ENCODE results near the gene EXOC3.

EXOC3 gene

GRCh38 chr5:440401-441201, 2.4 kb upstream of the EXOC3 start:
- DNase-seq = no peak

DNA sequence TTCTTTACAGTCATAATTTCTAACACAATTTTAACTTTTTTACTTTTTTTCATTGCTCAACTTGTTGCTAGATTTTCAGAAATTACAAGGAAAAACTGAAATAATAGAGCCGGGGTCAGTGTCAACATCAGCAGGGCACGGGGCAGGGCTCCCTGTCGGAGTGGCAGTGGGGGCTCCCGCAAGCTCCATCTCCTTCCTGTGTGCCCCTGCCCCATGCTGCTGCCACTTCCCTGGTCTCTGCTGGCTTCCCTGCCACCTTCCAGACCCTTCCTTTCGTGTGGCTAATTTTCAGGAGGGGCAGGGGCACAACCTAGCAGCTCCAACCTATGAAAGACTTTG, 1.0 kb upstream of the EXOC3 start:
- no peak for DNase-seq

GRCh38 chr5:443239-444151, 519 bp downstream of the EXOC3 start:
- DNase-seq = no peak

DNA sequence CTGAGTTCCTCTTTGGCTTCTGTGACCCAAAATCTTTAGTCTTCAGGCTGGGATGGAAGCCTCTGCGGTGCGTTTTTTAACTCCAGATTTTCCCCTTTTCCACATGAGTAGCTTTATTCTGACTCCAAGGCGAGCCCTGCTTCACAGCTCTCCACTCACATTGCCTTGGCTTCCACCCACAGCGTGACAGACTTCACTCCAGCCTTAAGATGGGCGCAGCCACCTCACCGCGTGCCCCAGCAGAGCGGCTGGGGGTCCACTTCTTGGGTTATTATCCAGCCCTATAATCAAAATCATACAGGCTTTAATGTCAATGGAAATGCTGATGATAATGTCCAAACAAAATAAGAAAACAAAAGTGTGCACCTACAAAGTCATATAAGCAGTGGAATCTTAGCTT, 1.2 kb downstream of the EXOC3 start:
- DNase-seq = no peak

DNA sequence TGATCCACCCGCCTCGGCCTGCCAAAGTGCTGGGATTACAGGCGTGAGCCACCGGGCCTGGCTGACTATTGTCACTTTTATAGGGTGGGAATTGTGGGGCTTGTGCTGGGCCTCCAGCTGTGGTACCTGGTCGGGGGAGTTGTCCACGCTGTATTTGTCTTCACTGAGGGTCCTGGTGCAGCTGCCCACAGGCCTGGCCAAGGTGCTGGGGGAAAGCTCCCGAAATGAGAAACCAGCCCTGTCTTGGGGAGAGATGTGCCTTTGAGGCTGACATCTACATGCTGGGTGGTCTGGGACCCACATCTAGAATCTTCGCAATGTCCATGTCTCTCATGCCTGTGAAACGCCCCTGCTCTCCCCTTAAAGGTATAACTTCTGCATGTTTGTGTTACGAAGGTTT, 2.6 kb downstream of the EXOC3 start:
- DNase-seq = no peak

DNA sequence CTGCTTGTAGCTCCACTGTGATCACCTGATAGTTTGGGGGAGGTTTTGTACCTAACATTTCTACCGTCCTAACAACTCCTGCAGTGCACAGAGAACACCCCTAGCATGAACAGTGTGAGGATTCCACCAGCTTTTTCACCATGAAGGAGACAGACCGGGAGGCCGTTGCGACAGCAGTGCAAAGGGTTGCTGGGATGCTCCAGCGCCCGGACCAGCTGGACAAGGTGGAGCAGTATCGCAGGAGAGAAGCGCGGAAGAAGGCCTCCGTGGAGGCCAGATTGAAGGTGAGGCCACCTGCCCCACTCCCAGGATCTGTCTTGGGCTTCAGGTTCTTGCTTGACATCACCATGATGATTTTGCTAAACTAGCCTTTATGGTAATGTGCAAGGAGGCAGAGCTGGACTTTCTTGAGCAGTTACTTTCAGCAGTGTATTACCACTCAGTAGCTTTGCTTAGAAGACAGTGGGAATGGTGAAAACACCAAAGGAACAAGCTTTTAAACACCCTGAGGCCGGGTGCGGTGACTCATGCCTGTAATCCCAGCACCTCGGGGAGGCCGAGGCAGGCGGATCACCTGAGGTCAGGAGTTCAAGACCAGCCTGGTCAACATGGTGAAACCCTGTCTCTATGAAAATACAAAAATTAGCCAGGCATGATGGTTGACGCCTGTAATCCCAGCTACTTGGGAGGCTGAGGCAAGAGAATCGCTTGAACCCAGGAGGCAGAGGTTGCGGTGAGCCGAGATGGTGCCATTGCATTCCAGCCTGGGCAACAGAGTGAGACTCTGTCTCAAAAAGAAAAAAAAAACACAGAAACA, 3.3 kb downstream of the EXOC3 start:
- DNase-seq = no peak

GRCh38 chr5:446883-447263, 3.9 kb downstream of the EXOC3 start:
- DNase-seq = peak; percentile 30

- DNase-seq = no peak
These were observed 4.5 kb downstream of the EXOC3 start for GRCh38 chr5:447501-447900.

- DNase-seq = no peak
These were observed 5.2 kb downstream of the EXOC3 start for GRCh38 chr5:448061-448765.

DNA sequence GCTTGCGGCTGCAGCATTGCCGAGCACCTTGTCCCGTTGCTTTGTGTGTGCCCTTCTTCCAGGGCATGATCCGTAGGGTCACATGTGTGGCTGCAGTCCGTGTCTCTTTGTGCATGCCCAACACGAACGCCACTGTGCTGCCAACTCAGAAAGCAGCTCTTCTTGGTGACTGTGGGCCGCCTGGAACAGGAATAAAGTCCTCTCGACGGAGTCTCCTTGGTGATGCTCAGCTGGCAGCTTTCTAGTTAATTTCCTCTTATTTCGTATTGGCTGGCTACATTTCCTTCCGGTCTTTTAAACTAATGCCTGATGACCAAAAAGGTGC, 5.8 kb downstream of the EXOC3 start:
- DNase-seq = no peak

DNA sequence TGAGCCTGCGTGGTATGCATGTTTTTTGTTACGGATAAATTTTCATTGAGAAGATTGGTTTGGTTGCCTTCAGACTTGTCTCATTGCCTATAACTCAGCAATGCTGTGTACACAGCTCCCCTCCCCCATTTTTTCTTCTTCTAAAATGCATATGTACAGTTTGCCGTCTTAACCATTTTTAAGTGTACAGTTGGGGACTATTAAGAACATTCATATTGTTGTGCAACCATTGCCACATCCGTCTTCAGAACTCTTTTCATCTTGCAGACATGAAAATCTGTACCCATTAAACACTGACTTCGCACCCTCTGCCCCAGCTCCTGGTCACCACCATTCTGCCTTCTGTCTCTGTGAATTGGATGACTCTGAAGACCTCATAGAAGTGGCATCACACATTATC, 6.2 kb downstream of the EXOC3 start:
- DNase-seq = no peak

DNA sequence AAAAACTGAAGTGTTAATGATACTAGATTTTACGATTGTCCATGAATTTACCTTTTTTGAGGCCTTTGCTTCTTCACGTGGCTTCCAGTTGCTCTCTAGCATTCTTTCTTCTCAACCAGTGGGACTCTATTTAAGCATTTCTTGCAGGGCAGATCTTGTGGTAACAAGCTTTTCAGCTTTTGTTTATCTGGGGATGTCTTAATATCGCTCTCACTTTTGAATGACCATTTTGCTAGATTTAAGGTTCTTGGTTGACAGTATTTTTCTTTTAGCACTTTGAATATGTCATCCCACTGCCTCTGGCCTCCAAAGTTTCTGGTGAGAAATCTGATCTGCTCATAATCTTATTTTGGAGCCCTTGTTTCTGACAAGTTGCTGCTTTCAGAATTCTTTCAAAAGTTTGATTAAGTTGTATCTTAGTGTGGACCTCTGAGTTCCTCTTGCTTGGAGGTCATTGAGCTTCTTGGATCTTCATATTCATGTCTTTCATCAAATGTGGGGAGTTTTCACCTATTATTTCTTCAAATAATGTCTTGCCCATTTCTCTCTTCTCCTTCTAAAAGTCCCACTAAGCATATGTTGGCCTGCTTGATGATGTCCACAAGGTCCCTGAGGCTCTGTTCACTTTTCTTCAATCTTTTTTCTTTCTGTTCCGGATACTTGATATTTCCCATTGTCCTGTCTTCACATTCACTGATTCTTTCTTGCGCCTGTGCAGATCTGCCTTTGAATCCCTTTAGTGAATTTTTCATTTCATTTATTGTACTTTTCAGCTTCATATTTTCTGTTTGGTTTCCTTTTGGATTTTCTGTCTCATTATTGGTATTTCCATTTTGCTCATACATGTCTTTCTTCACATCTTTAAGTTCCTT, 8.8 kb downstream of the EXOC3 start:
- DNase-seq = no peak

GRCh38 chr5:452978-453710, 10.2 kb downstream of the EXOC3 start:
- no peak for DNase-seq

GRCh38 chr5:453725-454481, 10.9 kb downstream of the EXOC3 start:
- no peak for DNase-seq

DNA sequence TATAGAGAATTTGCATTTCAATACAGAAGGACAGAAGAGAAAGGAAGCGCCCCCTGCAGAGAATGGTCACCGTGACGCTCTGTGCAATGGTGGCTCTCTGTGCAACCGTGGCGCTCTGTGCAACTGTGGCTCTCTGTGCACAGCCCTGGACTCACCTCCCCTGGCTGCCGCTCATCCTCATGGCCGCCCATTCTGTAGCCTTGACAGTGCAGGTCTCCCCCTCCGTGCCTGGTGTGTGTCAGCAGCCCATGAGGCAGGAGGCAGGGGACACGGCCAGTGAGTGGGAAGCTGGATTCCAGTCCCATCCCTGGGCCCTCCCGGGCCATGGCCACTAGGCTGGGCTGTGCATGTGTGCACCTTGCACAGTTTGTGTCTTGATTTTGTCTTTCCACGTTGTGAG, 12.0 kb downstream of the EXOC3 start:
- no peak for DNase-seq

DNA sequence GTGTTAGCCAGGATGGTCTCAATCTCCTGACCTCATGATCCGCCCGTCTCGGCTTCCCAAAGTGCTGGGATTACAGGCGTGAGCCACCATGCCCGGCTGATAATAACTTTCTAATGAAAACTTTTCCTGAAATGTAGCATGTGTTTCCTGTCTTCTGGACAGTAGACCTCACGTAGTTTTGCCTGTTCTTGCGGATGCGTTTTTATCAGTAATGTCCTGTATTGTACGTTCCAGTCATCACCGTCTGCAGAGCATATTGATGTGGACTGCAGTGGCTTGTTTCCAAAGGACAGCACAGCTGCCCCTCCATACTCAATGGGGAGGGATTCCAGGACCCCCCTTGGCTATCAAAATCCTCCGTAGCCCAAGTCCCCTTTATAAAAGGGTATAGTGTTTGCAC, 12.8 kb downstream of the EXOC3 start:
- no peak for DNase-seq

DNA sequence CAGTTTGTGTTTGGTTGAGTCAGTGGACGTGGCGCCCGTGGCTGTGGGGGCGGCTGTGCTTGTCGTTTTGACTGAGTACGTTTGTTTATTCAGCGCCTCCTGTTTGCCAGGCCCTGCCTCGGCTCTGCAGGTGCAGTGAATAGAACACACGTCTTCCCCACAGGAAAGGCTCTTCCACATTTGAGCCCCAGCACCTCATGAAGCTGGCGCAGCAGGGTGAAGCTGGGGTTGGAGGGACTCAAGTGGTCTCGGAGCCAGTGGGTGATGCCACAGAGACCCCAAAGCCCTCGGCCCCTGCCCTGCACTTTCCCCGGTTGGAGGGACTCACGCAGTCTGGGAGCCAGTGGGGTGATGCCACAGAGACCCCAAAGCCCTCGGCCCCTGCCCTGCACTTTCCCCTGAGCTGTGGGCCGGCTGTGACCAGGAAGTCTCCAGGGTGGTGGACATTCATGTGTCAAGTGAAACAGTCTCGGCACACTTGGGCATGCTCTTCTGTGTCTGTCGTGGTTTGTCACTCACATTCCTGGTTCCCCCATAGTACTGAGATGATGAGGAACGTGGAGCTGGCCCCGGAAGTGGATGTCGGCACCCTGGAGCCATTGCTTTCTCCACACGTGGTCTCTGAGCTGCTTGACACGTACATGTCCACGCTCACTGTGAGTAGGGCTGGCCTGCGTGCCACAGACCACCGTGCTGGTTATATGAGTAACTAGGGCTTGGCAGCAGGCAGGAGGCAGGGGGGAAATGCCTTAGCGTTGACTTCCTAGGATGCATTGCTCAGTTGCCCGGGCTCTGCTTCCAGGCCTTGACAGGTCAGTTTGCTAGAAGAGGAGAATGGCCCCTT, 13.6 kb downstream of the EXOC3 start:
- no peak for DNase-seq

DNA sequence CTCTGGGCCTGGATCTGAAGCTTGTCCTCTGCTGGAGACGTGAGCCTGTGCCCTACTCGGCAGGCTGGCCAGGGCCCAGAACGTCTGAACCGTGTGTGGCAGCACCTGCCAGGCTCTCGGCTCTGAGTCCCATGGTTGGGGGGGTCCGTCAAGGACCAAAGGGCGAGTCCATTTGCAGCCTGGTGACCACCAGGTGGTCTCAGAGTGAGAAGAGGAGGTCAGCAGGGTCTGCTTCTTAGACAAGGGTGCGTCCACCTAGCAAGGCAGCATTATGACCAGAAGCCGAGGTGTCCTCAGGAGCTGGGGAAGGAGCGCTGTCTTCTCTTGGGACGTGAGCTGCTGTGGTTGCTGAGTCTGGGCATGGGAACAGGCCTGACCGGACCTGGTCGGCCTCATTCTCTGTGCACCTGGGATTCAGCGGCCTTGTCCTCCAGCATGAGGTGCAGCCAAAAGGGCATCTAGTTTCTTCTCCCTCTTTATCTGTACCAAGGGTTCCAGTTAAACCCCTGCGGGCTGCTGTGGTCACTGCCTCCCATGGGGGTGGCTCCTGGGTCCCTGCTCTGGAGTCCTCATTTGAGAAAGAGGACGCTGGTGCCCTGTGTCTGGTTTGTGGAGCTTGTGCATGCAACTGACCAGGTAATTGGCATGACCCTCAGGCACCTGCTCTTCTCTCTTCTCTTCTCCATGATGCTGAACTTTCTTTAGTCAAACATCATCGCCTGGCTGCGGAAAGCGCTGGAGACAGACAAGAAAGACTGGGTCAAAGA, 14.4 kb downstream of the EXOC3 start:
- DNase-seq = no peak
